Large intestine (tissue), 3 donors: Measurements from ENCODE around the gene ANKRD1. TPM values are rescaled to one million over a fixed set of nuclear protein-coding genes. Genes with fewer than 3 reads are reported as not detected.

Experiments
- DNase-seq, 2 donors: peaks; one replicate each; pipeline versions ENCODE4 v3.0.0 to v3.0.0-alpha.2; 2013
- H3K27ac ChIP-seq: one replicate; pipeline ENCODE4 v1.5.1; 2013; ENCODE audit warnings: low read length
- H3K27me3 ChIP-seq: 2 replicates; pipeline ENCODE4 v1.6.1; 2013; ENCODE audit warnings: low read length; ENCODE audit not compliant: control insufficient read depth, insufficient read depth
- H3K36me3 ChIP-seq: 2 replicates; pipeline ENCODE4 v1.6.1; 2013; ENCODE audit warnings: low read length; ENCODE audit not compliant: control insufficient read depth, insufficient read depth
- H3K4me1 ChIP-seq: one replicate; pipeline ENCODE4 v1.6.1; 2013; ENCODE audit warnings: low read length; ENCODE audit not compliant: control insufficient read depth, insufficient read depth
- H3K4me3 ChIP-seq: one replicate; pipeline ENCODE4 v1.5.1; 2013; ENCODE audit warnings: low read length
- H3K9me3 ChIP-seq: one replicate; pipeline ENCODE4 v1.6.1; 2013; ENCODE audit warnings: mild to moderate bottlenecking, low read depth, low read length, moderate library complexity; ENCODE audit not compliant: control insufficient read depth
- WGBS: methylation state at CpG from one replicate; pipeline ENCODE4 v1.1.5; 2013; ENCODE audit warnings: low lambda C conversion rate; ENCODE audit not compliant: insufficient coverage; 5-methylcytosine and 5-hydroxymethylcytosine counted together
- polyA plus RNA-seq: library from polyadenylated mRNA; unstranded; fragments of 120-200 nt; gene quantifications from one replicate; pipeline ENCODE4 v1.2.1, GENCODE V29; 2013

The ANKRD1 gene
- polyA plus RNA-seq, 1 donor = 0.06 TPM

- Histone ChIP-seq H3K36me3 (no peaks in the 10 kb centered on the region), H3K27ac (no peak overlapping the region), H3K9me3 (no peaks in the 10 kb centered on the region), H3K4me1 (no peaks in the 10 kb centered on the region), H3K4me3 (no peak overlapping the region), H3K27me3 (peaks cover 6% of the 10 kb centered on the region)
- DNase-seq = no peak
- WGBS = 83% methylated on average over 1 of the region's 8 CpGs
These were observed 958 bp downstream of the ANKRD1 start for GRCh38 chr10:90919683-90920574.

GRCh38 chr10:90917968-90918318 lies 2.9 kb downstream of the ANKRD1 start:
- Histone ChIP-seq H3K27ac (no peak overlapping the region), H3K9me3 (no peaks in the 10 kb centered on the region), H3K27me3 (peaks cover 6% of the 10 kb centered on the region), H3K36me3 (no peaks in the 10 kb centered on the region), H3K4me3 (no peak overlapping the region), H3K4me1 (no peaks in the 10 kb centered on the region)
- WGBS = 89% methylated on average over 3 of the region's 3 CpGs
- no peak for DNase-seq

- no peak for DNase-seq
- Histone ChIP-seq H3K27ac (no peak overlapping the region), H3K4me1 (no peaks in the 10 kb centered on the region), H3K36me3 (no peaks in the 10 kb centered on the region), H3K27me3 (peaks cover 6% of the 10 kb centered on the region), H3K9me3 (peaks cover 2% of the 10 kb centered on the region), H3K4me3 (no peak overlapping the region)
- 80% methylated on average over 2 of the region's 8 CpGs for WGBS
These were observed 3.5 kb downstream of the ANKRD1 start for GRCh38 chr10:90917238-90917967.

GRCh38 chr10:90916392-90917237 lies 4.3 kb downstream of the ANKRD1 start:
- Histone ChIP-seq H3K9me3 (peaks cover 2% of the 10 kb centered on the region), H3K27ac (no peak overlapping the region), H3K4me3 (no peak overlapping the region), H3K36me3 (no peaks in the 10 kb centered on the region), H3K4me1 (no peaks in the 10 kb centered on the region), H3K27me3 (peaks cover 4% of the 10 kb centered on the region)
- no peak for DNase-seq
- WGBS = 94% methylated on average over 2 of the region's 6 CpGs

GRCh38 chr10:90915766-90916075 lies 5.2 kb downstream of the ANKRD1 start:
- no peaks in the 10 kb centered on the region for H3K36me3 ChIP-seq
- peaks cover 4% of the 10 kb centered on the region for H3K27me3 ChIP-seq
- H3K4me3 ChIP-seq = no peak overlapping the region
- H3K9me3 ChIP-seq = peaks cover 2% of the 10 kb centered on the region
- no CpG with 5 or more reads among the region's 11 CpGs for WGBS
- no peaks in the 10 kb centered on the region for H3K4me1 ChIP-seq
- H3K27ac ChIP-seq = no peak overlapping the region
- DNase-seq = no peak

GRCh38 chr10:90914992-90915765 lies 5.7 kb downstream of the ANKRD1 start:
- DNase-seq = no peak
- Histone ChIP-seq H3K4me1 (no peaks in the 10 kb centered on the region), H3K9me3 (peaks cover 2% of the 10 kb centered on the region), H3K27me3 (peaks cover 2% of the 10 kb centered on the region), H3K4me3 (no peak overlapping the region), H3K27ac (no peak overlapping the region), H3K36me3 (no peaks in the 10 kb centered on the region)
- 100% methylated on average over 1 of the region's 10 CpGs for WGBS

- no peaks in the 10 kb centered on the region for H3K27me3 ChIP-seq
- peaks cover 2% of the 10 kb centered on the region for H3K9me3 ChIP-seq
- no peak for DNase-seq
- WGBS = no CpG with 5 or more reads among the region's 2 CpGs
- no peaks in the 10 kb centered on the region for H3K36me3 ChIP-seq
- no peak overlapping the region for H3K4me3 ChIP-seq
- no peaks in the 10 kb centered on the region for H3K4me1 ChIP-seq
- H3K27ac ChIP-seq = no peak overlapping the region
These were observed 7.0 kb downstream of the ANKRD1 start for GRCh38 chr10:90913774-90914420.

- Histone ChIP-seq H3K27me3 (no peaks in the 10 kb centered on the region), H3K36me3 (no peaks in the 10 kb centered on the region), H3K4me3 (no peak overlapping the region), H3K4me1 (no peaks in the 10 kb centered on the region), H3K27ac (no peak overlapping the region), H3K9me3 (peaks cover 2% of the 10 kb centered on the region)
- WGBS = 100% methylated on average over 1 of the region's 7 CpGs
- no peak for DNase-seq
These were observed 7.9 kb downstream of the ANKRD1 start for GRCh38 chr10:90912854-90913479.

GRCh38 chr10:90912174-90912573 lies 8.7 kb downstream of the ANKRD1 start:
- no peak overlapping the region for H3K27ac ChIP-seq
- WGBS = 100% methylated on average over 1 of the region's 4 CpGs
- DNase-seq = no peak
- no peaks in the 10 kb centered on the region for H3K36me3 ChIP-seq
- peaks cover 2% of the 10 kb centered on the region for H3K9me3 ChIP-seq
- no peaks in the 10 kb centered on the region for H3K27me3 ChIP-seq
- H3K4me1 ChIP-seq = no peaks in the 10 kb centered on the region
- H3K4me3 ChIP-seq = no peak overlapping the region
